Keratinocyte (primary cell): ENCODE results near the gene GLI3. TPM values are rescaled to one million over a fixed set of nuclear protein-coding genes. Genes with fewer than 3 reads are reported as not detected.

Source experiments
- DNase-seq: peaks from one replicate; pipeline ENCODE4 v3.0.0-alpha.2; 2011; ENCODE audit warnings: low read depth, missing footprints, low spot score
- FAIRE-seq: peaks from 2 replicates; lab custom pipeline; 2011; peaks lifted over from hg19 to GRCh38; lab: Jason Lieb, UNC
- H2AFZ ChIP-seq: 2 replicates; pipeline ENCODE4 v1.6.0; 2012; ENCODE audit warnings: low read length, control low read depth, inconsistent platforms; ENCODE audit not compliant: control insufficient read depth
- H3K27ac ChIP-seq: 2 replicates; pipeline ENCODE4 v1.5.1; 2011; ENCODE audit warnings: low read length; ENCODE audit not compliant: control insufficient read depth, insufficient read depth
- H3K27me3 ChIP-seq: 3 replicates; pipeline ENCODE4 v1.6.0; 2011; ENCODE audit warnings: low read length; ENCODE audit not compliant: control insufficient read depth, insufficient read depth; ENCODE audit errors: extremely low read depth
- H3K36me3 ChIP-seq, 2 experiments: 2 replicates in 1 of 2; 3 replicates in 1 of 2; pipeline ENCODE4 v1.5.1; 2011; ENCODE audit warnings: low read length in 2 of 2, mild to moderate bottlenecking in 1 of 2; ENCODE audit not compliant: control insufficient read depth in 2 of 2, insufficient read depth in 2 of 2; ENCODE audit errors: extremely low read depth in 1 of 2
- H3K4me1 ChIP-seq: 3 replicates; pipeline ENCODE4 v1.5.1; 2011; ENCODE audit warnings: low read length; ENCODE audit not compliant: control insufficient read depth, insufficient read depth; ENCODE audit errors: extremely low read depth
- H3K4me2 ChIP-seq: 3 replicates; pipeline ENCODE4 v1.6.0; 2011; ENCODE audit warnings: low read depth, low read length; ENCODE audit not compliant: control insufficient read depth, insufficient read depth; ENCODE audit errors: extremely low read depth
- H3K4me3 ChIP-seq, 3 experiments: fragments of 200-600 bp in 1 of 3; sonication (generic) in 1 of 3; 2 replicates in 2 of 3; 3 replicates in 1 of 3; pipeline ENCODE4 v1.5.1; 2011 to 2016; ENCODE audit warnings: low read length in 3 of 3, mild to moderate bottlenecking in 3 of 3, control low read depth in 2 of 3, inconsistent platforms in 1 of 3, low read depth in 1 of 3, mixed read lengths in 1 of 3, mixed run types in 1 of 3, moderate library complexity in 1 of 3; ENCODE audit not compliant: control insufficient read depth in 2 of 3, insufficient read depth in 2 of 3; ENCODE audit errors: extremely low read depth in 1 of 3
- H3K79me2 ChIP-seq: 2 replicates; pipeline ENCODE4 v1.6.0; 2012; ENCODE audit warnings: low read length; ENCODE audit not compliant: control insufficient read depth, insufficient read depth
- H3K9ac ChIP-seq: 3 replicates; pipeline ENCODE4 v1.6.0; 2011; ENCODE audit warnings: low read length; ENCODE audit not compliant: control insufficient read depth, insufficient read depth; ENCODE audit errors: extremely low read depth
- H3K9me1 ChIP-seq: 3 replicates; pipeline ENCODE4 v1.6.0; 2011; ENCODE audit warnings: low read length; ENCODE audit not compliant: control insufficient read depth, insufficient read depth; ENCODE audit errors: extremely low read depth
- H3K9me3 ChIP-seq: 2 replicates; pipeline ENCODE4 v1.5.1; 2012; ENCODE audit warnings: low read depth, low read length; ENCODE audit not compliant: control insufficient read depth
- H4K20me1 ChIP-seq: 3 replicates; pipeline ENCODE4 v1.6.0; 2011; ENCODE audit warnings: low read length; ENCODE audit not compliant: control insufficient read depth, insufficient read depth; ENCODE audit errors: extremely low read depth
- CTCF ChIP-seq, 3 experiments: IDR thresholded peaks in 1 of 3; conservative IDR thresholded peaks in 1 of 3; optimal IDR thresholded peaks in 1 of 3; 2 replicates in 2 of 3; 3 replicates in 1 of 3; pipeline versions ENCODE3 to v1.5.1; 2011; ENCODE audit warnings: low read length in 3 of 3, mild to moderate bottlenecking in 3 of 3, moderate library complexity in 2 of 3, control low read depth in 1 of 3, inconsistent platforms in 1 of 3; ENCODE audit not compliant: insufficient read depth in 2 of 3; ENCODE audit errors: extremely low read depth in 1 of 3
- EZH2 ChIP-seq: IDR thresholded peaks from one replicate; pipeline ENCODE4 v1.6.1; 2012; ENCODE audit warnings: inconsistent platforms, mild to moderate bottlenecking, low read length, moderate library complexity
- dilution Hi-C: fragments of 300-500 bp; cut with MboI; formaldehyde crosslinking; loops from one replicate; pipeline ENCODE4 v1.7.0; 2020; ENCODE audit warnings: low sequenced_read_pairs; ENCODE audit not compliant: extremely low pct_ligation_motif_present
- polyA plus RNA-seq, 5 experiments: library from polyadenylated mRNA; depleted of rRNA in 3 of 5; stranded (reverse) in 3 of 5; stranded (forward) in 1 of 5; unstranded in 1 of 5; fragments of >200 nt; gene quantifications; 1 replicate in 1 of 5; 2 replicates in 3 of 5; 3 replicates in 1 of 5; pipeline versions ENCODE4 v1.2.1 to v1.2.3, GENCODE V29; 2011 to 2012; ENCODE audit warnings: missing spikeins in 2 of 5, low read depth in 1 of 5, low replicate concordance in 1 of 5

GLI3 gene
- polyA plus RNA-seq, 1 donor (not counting 4 experiments of a cell fraction or from before 2014, with no cell fraction given): 3.6 TPM

- no peak overlapping the region for H2AFZ ChIP-seq
- H3K36me3 ChIP-seq: no peaks in the 10 kb centered on the region
- no peak overlapping the region for H3K4me2 ChIP-seq
- H3K27me3 ChIP-seq: no peaks in the 10 kb centered on the region
- TF ChIP-seq CTCF (optimal IDR thresholded peaks at IDR 0.05 in 1 of 3, IDR thresholded peaks at IDR 0.05 in 1 of 3, conservative IDR thresholded peaks at IDR 0.05 in 1 of 3; ENCODE audit: extremely low read depth in 1 of 3, insufficient read depth in 2 of 3, low read length in 3 of 3): no peak
- no peak for TF ChIP-seq EZH2
- H3K9me3 ChIP-seq: no peaks in the 10 kb centered on the region
- no peak for FAIRE-seq
- H3K9ac ChIP-seq: no peak overlapping the region
- no peaks in the 10 kb centered on the region for H3K4me1 ChIP-seq
- dilution Hi-C loops: no loop called here
- DNase-seq: no peak
- no peaks in the 10 kb centered on the region for H3K79me2 ChIP-seq
- H3K4me3 ChIP-seq: no peak overlapping the region
- H4K20me1 ChIP-seq: no peaks in the 10 kb centered on the region
- H3K27ac ChIP-seq: no peak overlapping the region
- H3K9me1 ChIP-seq: no peaks in the 10 kb centered on the region
These were observed 13.4 kb upstream of the GLI3 start for GRCh38 chr7:42250411-42250810.

- Histone ChIP-seq H4K20me1 (no peaks in the 10 kb centered on the region), H3K27ac (no peak overlapping the region), H2AFZ (no peak overlapping the region), H3K4me1 (peaks cover 9% of the 10 kb centered on the region), H3K4me2 (no peak overlapping the region), H3K27me3 (no peaks in the 10 kb centered on the region), H3K9ac (no peak overlapping the region), H3K36me3 (no peaks in the 10 kb centered on the region), H3K9me3 (no peaks in the 10 kb centered on the region), H3K9me1 (no peaks in the 10 kb centered on the region), H3K79me2 (no peaks in the 10 kb centered on the region), H3K4me3 (no peak overlapping the region)
- DNase-seq: no peak
- dilution Hi-C loops: no loop called here
- FAIRE-seq: no peak
- no peak for TF ChIP-seq CTCF (optimal IDR thresholded peaks at IDR 0.05 in 1 of 3, IDR thresholded peaks at IDR 0.05 in 1 of 3, conservative IDR thresholded peaks at IDR 0.05 in 1 of 3; ENCODE audit: extremely low read depth in 1 of 3, insufficient read depth in 2 of 3, low read length in 3 of 3)
- no peak for TF ChIP-seq EZH2
These were observed 11.6 kb upstream of the GLI3 start for GRCh38 chr7:42248579-42248978.
